Stimulated activated CD4-positive, alpha-beta T cell treated with anti-CD3 and anti-CD28 coated beads, Interleukin-4, amount 100 ng/mL, for 1 hour (primary cell): ENCODE measurements around the gene OR4P4.

Experiments
- DNase-seq: peaks from one replicate; pipeline ENCODE4 v3.0.0-alpha.2; 2020

The OR4P4 gene

GRCh38 chr11:55634813-55635212, at the start of gene OR4P4:
OR4P4 (plus strand) TSS chr11:55635113.
- DNase-seq: no peak

- no peak for DNase-seq
Measured at GRCh38 chr11:55607545-55607944, 27.4 kb upstream of the OR4P4 start, which contains the start of gene OR4C11. OR4C11 (minus strand) TSS chr11:55607645; CDS start chr11:55604373, 3,272 bp downstream.

GRCh38 chr11:55624531-55624930, 10.4 kb upstream of the OR4P4 start:
- no peak for DNase-seq

GRCh38 chr11:55648027-55648426, 13.1 kb downstream of the OR4P4 start, which contains the start of gene OR4S2:
OR4S2 (plus strand) TSS chr11:55648327; CDS start chr11:55650904, 2,577 bp downstream.
- no peak for DNase-seq

- DNase-seq: no peak
Measured at GRCh38 chr11:55652560-55652959, 17.6 kb downstream of the OR4P4 start.

- no peak for DNase-seq
Measured at GRCh38 chr11:55655096-55655495, 20.2 kb downstream of the OR4P4 start.

GRCh38 chr11:55658031-55658573, 23.2 kb downstream of the OR4P4 start:
- no peak for DNase-seq

- no peak for DNase-seq
Measured at GRCh38 chr11:55658608-55659007, 23.7 kb downstream of the OR4P4 start.

GRCh38 chr11:55661901-55662300, 27.0 kb downstream of the OR4P4 start, which contains the start of gene OR4C6:
OR4C6 (plus strand) TSS chr11:55662201; CDS start chr11:55665167, 2,966 bp downstream.
- no peak for DNase-seq

- no peak for DNase-seq
Measured at GRCh38 chr11:55669376-55669775, 34.5 kb downstream of the OR4P4 start.

- no peak for DNase-seq
Measured at GRCh38 chr11:55673860-55674259, 38.9 kb downstream of the OR4P4 start.
